AG09309 (cell line): ENCODE data around the gene DEPDC5.

Experiments used
- DNase-seq: peaks from one replicate; pipeline ENCODE4 v3.0.0-alpha.2; 2010; ENCODE audit warnings: low read depth
- H3K4me3 ChIP-seq: 2 replicates; pipeline ENCODE4 v1.5.1; 2011; ENCODE audit warnings: mild to moderate bottlenecking, low read depth, low read length, moderate library complexity; ENCODE audit not compliant: control insufficient read depth
- TF ChIP-seq, protein P1 (sequence below): IDR thresholded peaks from 2 replicates; pipeline ENCODE4 v1.5.1; 2011; ENCODE audit warnings: mild to moderate bottlenecking, low read depth, low read length, inconsistent platforms; ENCODE audit not compliant: insufficient read depth, control insufficient read depth; ENCODE audit errors: missing control alignments

Gene DEPDC5

DNA sequence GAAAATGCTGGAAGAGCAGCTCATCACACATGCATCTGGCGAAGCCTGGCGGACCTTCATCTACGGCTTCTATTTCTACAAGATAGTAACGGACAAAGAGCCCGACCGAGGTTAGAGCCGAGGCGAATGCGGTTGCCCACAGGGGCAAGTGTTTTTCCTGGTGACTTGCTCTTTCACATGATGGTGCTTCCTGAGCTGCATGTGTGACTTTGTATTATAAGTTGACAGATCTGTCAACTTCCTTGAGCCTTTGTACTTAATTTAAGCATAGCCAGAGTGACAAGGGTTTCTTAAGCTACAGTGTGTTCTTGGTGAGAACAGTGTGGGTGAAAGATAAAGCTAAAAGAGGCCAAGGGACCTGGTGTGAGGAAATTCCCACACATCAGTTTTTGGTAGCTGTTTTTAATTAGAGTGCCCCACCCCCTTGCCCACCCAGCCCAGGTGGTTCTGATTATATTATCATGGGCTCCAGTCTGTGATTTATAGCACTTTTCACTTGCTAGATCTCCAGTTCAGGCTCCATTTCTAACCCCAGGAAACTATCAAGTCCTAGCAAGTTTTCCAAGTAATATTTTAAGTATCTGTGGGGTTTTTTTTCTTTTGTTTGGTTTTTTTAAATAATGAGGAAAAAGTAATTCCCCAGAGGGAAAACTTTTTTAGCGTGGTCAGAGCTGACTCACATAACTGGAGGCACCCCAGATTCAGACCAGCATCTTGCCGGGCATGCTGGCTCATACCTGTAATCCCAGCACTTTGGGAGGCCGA is 122.5 kb downstream of the DEPDC5 start:
- TF ChIP-seq, protein P1, sequence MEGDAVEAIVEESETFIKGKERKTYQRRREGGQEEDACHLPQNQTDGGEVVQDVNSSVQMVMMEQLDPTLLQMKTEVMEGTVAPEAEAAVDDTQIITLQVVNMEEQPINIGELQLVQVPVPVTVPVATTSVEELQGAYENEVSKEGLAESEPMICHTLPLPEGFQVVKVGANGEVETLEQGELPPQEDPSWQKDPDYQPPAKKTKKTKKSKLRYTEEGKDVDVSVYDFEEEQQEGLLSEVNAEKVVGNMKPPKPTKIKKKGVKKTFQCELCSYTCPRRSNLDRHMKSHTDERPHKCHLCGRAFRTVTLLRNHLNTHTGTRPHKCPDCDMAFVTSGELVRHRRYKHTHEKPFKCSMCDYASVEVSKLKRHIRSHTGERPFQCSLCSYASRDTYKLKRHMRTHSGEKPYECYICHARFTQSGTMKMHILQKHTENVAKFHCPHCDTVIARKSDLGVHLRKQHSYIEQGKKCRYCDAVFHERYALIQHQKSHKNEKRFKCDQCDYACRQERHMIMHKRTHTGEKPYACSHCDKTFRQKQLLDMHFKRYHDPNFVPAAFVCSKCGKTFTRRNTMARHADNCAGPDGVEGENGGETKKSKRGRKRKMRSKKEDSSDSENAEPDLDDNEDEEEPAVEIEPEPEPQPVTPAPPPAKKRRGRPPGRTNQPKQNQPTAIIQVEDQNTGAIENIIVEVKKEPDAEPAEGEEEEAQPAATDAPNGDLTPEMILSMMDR = no peak
- no peak overlapping the region for H3K4me3 ChIP-seq
- DNase-seq = peak; percentile 76

DNA sequence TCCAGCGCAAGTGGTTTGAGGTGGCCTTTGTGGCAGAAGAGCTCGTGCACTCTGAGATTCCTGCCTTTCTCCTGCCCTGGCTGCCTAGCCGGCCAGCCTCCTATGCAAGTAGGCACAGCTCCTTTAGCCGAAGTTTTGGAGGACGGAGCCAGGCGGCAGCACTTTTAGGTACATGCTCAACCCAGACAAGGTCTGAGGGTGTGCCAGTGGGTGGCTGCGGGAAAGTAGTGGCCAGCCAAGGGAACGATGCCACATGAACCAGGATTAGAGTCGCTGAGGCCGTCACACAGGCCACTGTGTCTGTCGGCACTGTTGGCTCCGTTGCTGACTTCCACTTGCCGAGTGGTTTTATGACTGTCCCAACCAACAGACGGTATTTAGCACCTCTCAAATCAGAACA is 125.8 kb downstream of the DEPDC5 start:
- TF ChIP-seq, protein P1 = no peak
- DNase-seq = no peak

DNA sequence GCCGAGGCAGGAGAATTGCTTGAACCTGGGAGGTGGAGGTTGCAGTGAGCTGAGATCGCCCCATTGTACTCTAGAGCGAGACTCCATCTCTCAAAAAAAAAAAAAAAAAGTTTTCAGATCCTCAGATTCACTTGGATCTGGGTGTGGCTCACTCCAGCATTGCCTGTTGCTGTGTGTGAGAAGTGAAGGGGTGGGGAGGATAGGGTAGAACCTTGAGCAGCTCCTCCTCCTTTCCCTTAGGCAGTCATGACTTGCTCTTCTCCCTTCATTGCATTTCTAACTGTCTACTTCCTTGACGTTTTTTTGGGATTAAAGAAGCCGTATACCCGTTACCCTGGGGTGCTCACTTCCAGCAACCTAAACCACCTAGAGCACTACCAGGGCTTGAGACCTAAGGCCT is 127.4 kb downstream of the DEPDC5 start:
- no peak for DNase-seq
- no peak overlapping the region for H3K4me3 ChIP-seq
- TF ChIP-seq, protein P1 = no peak

More for the DNA sequence above, 125.8 kb downstream of the DEPDC5 start:
- H3K4me3 ChIP-seq = no peak overlapping the region

DNA sequence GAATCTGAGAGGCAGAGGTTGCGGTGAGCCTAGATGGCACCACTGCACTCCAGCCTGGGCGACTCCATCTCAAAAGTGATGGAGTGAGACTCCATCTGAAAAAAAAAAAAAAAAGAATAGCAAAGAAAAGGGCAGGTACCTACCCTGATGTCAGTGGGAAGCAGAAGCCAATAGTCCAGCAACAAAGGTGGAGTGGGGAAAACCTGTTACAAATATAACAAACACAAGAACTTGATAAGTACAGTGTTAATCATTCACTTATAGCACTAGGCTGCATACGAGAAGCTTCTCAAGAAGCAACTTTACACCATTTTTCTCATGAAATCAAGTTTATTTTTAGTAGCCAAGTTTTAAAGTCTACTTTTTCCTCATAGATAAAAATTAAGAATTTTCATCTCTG is 128.0 kb downstream of the DEPDC5 start:
- H3K4me3 ChIP-seq = no peak overlapping the region
- no peak for DNase-seq
- TF ChIP-seq, protein P1 = no peak

DNA sequence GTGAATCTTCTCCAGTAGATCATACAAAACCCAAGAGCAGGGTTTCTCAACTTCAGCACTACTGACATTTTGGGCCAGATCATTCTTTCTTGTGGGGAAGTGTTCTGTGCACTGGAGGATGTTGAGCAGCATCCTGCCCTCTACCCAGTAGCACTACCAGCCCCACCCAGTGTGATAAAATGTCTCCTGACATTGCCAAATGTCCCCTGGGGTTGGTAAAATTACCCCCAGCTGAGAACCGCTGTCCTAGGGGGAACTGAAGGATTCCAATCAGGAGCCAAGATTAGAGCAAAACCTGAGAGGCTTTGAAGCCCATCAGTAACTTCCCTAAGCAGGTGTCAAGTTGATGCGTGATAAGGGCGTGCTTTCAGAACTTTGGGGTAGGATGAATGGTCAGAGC is 129.2 kb downstream of the DEPDC5 start:
- H3K4me3 ChIP-seq = no peak overlapping the region
- DNase-seq = no peak
- TF ChIP-seq, protein P1 = no peak

DNA sequence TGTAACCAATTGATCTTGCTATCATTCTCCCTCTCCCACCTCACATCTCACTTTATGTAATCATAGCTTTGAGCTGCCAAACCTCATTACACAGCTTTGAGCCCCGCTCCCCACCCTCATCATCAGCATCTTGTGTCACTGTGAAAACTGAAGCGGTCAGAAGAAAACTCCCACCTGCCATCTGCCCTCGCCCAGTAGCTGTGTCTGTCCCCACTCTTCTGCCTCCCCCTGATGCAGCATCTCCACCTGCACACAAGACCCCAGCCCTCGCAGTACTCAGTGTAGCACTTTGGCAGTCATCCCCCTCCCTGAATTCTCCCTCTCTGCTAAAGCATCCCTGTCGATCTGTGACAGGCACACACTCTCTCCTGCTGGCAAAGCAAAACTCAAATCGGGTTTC is 130.2 kb downstream of the DEPDC5 start:
- H3K4me3 ChIP-seq = no peak overlapping the region
- TF ChIP-seq, protein P1 = no peak
- no peak for DNase-seq
